Measurements from ENCODE around the gene GJB4. TPM values are rescaled to one million over a fixed set of nuclear protein-coding genes. Genes with fewer than 3 reads are reported as not detected.
A peak's percentile ranks its signal among the peaks of the same experiment; 100 is the strongest.

The GJB4 gene
- total RNA-seq, 2 donors from 2014 or later = 0.46 to 0.81 TPM

DNA sequence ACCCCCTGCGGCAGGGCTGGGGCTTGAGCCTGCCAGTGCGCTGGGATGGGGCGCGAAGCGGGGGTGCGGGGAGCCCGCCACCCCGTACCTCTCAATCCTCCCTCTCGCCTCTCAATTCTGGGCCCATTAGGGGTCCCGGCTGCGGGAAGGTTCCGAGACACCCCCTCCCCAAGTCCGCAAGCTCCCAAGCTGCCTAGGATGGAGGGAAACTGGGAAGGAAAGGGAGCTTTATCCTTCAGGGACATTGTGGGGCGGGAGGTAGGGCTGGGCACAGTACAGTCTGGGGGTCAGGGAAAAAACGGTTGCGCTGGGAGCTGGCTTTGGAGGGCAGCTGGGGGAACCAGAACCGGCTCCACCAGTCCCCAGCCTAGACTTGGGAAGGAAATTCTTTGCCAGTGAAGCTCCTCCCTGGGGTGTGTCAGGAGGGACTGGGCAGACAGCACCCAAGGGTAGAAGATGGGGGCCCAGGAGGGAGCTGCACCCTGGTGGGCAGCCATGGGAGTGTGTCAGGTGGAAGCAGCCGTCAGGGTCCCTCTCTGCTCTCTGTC lies 22.4 kb downstream of the GJB4 start:
- H3K4me3 Mint-ChIP-seq = peak overlapping the region; percentile 54
- H3K27ac ChIP-seq (ENCODE audit: low read depth, low read length) = no peak overlapping the region
- H3K9ac ChIP-seq (ENCODE audit: extremely low read depth, low read length, poor library complexity, severe bottlenecking) = no peak overlapping the region
- no peak overlapping the region for H3K27ac Mint-ChIP-seq
- no peaks in the 10 kb centered on the region for H3K9me3 Mint-ChIP-seq
- H3K36me3 Mint-ChIP-seq (ENCODE audit: low read depth) = no peaks in the 10 kb centered on the region
- no peaks in the 10 kb centered on the region for H3K36me3 ChIP-seq (ENCODE audit: control insufficient read depth, insufficient read depth, low read length)
- peak; percentile 66 for DNase-seq
- WGBS, 2 experiments (ENCODE audit: insufficient coverage in 1 of 2, insufficient read length in 1 of 2) = 24 to 30% methylated on average over 6 to 18 of the region's 18 CpGs
- H3K4me3 ChIP-seq (ENCODE audit: low read length) = peak overlapping the region; percentile 75
- H3K9me3 ChIP-seq (ENCODE audit: control insufficient read depth, low read length) = no peaks in the 10 kb centered on the region
- peaks cover 27% of the 10 kb centered on the region for H3K27me3 ChIP-seq (ENCODE audit: control insufficient read depth, insufficient read depth, low read length, poor library complexity, severe bottlenecking)
- peaks cover 23% of the 10 kb centered on the region for H3K27me3 Mint-ChIP-seq (ENCODE audit: insufficient read depth)
- TF ChIP-seq, protein P1, sequence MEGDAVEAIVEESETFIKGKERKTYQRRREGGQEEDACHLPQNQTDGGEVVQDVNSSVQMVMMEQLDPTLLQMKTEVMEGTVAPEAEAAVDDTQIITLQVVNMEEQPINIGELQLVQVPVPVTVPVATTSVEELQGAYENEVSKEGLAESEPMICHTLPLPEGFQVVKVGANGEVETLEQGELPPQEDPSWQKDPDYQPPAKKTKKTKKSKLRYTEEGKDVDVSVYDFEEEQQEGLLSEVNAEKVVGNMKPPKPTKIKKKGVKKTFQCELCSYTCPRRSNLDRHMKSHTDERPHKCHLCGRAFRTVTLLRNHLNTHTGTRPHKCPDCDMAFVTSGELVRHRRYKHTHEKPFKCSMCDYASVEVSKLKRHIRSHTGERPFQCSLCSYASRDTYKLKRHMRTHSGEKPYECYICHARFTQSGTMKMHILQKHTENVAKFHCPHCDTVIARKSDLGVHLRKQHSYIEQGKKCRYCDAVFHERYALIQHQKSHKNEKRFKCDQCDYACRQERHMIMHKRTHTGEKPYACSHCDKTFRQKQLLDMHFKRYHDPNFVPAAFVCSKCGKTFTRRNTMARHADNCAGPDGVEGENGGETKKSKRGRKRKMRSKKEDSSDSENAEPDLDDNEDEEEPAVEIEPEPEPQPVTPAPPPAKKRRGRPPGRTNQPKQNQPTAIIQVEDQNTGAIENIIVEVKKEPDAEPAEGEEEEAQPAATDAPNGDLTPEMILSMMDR (conservative IDR thresholded peaks at IDR 0.05) = peak; percentile 39
- peaks cover 11% of the 10 kb centered on the region for H3K4me1 ChIP-seq (ENCODE audit: control insufficient read depth, insufficient read depth, low read length)
- peaks cover 26% of the 10 kb centered on the region for H3K4me1 Mint-ChIP-seq

DNA sequence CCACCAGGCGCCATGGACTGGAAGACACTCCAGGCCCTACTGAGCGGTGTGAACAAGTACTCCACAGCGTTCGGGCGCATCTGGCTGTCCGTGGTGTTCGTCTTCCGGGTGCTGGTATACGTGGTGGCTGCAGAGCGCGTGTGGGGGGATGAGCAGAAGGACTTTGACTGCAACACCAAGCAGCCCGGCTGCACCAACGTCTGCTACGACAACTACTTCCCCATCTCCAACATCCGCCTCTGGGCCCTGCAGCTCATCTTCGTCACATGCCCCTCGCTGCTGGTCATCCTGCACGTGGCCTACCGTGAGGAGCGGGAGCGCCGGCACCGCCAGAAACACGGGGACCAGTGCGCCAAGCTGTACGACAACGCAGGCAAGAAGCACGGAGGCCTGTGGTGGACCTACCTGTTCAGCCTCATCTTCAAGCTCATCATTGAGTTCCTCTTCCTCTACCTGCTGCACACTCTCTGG lies 25.2 kb downstream of the GJB4 start:
- TF ChIP-seq, protein P1 (conservative IDR thresholded peaks at IDR 0.05) = no peak
- no peak overlapping the region for H3K27ac ChIP-seq (ENCODE audit: low read depth, low read length)
- Mint-ChIP-seq H3K27me3 (ENCODE audit: insufficient read depth) (peaks cover 20% of the 10 kb centered on the region), H3K9me3 (no peaks in the 10 kb centered on the region), H3K4me1 (peaks cover 25% of the 10 kb centered on the region), H3K4me3 (no peak overlapping the region), H3K27ac (no peak overlapping the region), H3K36me3 (ENCODE audit: low read depth) (no peaks in the 10 kb centered on the region)
- H3K9me3 ChIP-seq (ENCODE audit: control insufficient read depth, low read length) = no peaks in the 10 kb centered on the region
- H3K36me3 ChIP-seq (ENCODE audit: control insufficient read depth, insufficient read depth, low read length) = no peaks in the 10 kb centered on the region
- WGBS, 2 experiments (ENCODE audit: insufficient coverage in 1 of 2, insufficient read length in 1 of 2) = 94 to 95% methylated on average over 19 to 28 of the region's 28 CpGs
- no peak overlapping the region for H3K4me3 ChIP-seq (ENCODE audit: low read length)
- H3K9ac ChIP-seq (ENCODE audit: extremely low read depth, low read length, poor library complexity, severe bottlenecking) = no peak overlapping the region
- no peak for DNase-seq
- H3K4me1 ChIP-seq (ENCODE audit: control insufficient read depth, insufficient read depth, low read length) = peaks cover 6% of the 10 kb centered on the region
- H3K27me3 ChIP-seq (ENCODE audit: control insufficient read depth, insufficient read depth, low read length, poor library complexity, severe bottlenecking) = peaks cover 27% of the 10 kb centered on the region

DNA sequence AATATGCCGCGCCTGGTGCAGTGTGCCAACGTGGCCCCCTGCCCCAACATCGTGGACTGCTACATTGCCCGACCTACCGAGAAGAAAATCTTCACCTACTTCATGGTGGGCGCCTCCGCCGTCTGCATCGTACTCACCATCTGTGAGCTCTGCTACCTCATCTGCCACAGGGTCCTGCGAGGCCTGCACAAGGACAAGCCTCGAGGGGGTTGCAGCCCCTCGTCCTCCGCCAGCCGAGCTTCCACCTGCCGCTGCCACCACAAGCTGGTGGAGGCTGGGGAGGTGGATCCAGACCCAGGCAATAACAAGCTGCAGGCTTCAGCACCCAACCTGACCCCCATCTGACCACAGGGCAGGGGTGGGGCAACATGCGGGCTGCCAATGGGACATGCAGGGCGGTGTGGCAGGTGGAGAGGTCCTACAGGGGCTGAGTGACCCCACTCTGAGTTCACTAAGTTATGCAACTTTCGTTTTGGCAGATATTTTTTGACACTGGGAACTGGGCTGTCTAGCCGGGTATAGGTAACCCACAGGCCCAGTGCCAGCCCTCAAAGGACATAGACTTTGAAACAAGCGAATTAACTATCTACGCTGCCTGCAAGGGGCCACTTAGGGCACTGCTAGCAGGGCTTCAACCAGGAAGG lies 25.8 kb downstream of the GJB4 start:
- H3K36me3 Mint-ChIP-seq (ENCODE audit: low read depth) = no peaks in the 10 kb centered on the region
- H3K27me3 ChIP-seq (ENCODE audit: control insufficient read depth, insufficient read depth, low read length, poor library complexity, severe bottlenecking) = peaks cover 23% of the 10 kb centered on the region
- no peaks in the 10 kb centered on the region for H3K9me3 ChIP-seq (ENCODE audit: control insufficient read depth, low read length)
- H3K4me1 Mint-ChIP-seq = peaks cover 22% of the 10 kb centered on the region
- H3K27me3 Mint-ChIP-seq (ENCODE audit: insufficient read depth) = peaks cover 15% of the 10 kb centered on the region
- no peak overlapping the region for H3K27ac ChIP-seq (ENCODE audit: low read depth, low read length)
- no peaks in the 10 kb centered on the region for H3K9me3 Mint-ChIP-seq
- H3K9ac ChIP-seq (ENCODE audit: extremely low read depth, low read length, poor library complexity, severe bottlenecking) = no peak overlapping the region
- no peak overlapping the region for H3K4me3 Mint-ChIP-seq
- H3K4me1 ChIP-seq (ENCODE audit: control insufficient read depth, insufficient read depth, low read length) = peaks cover 6% of the 10 kb centered on the region
- no peak for DNase-seq
- H3K27ac Mint-ChIP-seq = no peak overlapping the region
- TF ChIP-seq, protein P1 (conservative IDR thresholded peaks at IDR 0.05) = no peak
- H3K36me3 ChIP-seq (ENCODE audit: control insufficient read depth, insufficient read depth, low read length) = no peaks in the 10 kb centered on the region
- WGBS, 2 experiments (ENCODE audit: insufficient coverage in 1 of 2, insufficient read length in 1 of 2) = 91% methylated on average over 14 to 22 of the region's 22 CpGs
- H3K4me3 ChIP-seq (ENCODE audit: low read length) = no peak overlapping the region
